ENCODE data around the gene RNF213. TPM values are rescaled to one million over a fixed set of nuclear protein-coding genes. Genes with fewer than 3 reads are reported as not detected.

The RNF213 gene
- total and polyA plus RNA-seq, 2 of the 8 experiments (the other 6 are each of a cell fraction or from before 2014, with no cell fraction given): 33.8 to 62.8 TPM

DNA sequence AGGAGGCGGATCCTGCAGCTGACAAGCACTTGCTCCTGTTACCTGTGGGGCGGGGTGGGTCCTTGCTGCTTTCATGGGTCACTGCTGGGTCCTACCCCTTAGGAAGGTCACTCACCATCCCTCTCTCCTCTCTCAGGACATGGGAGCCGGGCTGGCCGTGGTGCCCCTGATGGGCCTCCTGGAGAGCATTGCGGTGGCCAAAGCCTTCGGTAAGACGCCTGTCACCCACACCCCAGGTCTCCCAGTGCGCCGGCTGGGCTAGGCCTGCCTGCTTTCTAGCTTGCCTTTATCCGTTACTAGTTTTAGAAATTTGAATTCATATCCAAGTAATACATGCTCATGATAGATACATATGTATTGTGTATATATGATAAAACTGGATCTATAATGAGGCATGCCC lies 23.3 kb upstream of the RNF213 start:
- Histone ChIP-seq H3K14ac (ENCODE audit: insufficient read length) (no peak overlapping the region), H4K20me1 (replicated peaks in 1 of 2; ENCODE audit: control insufficient read depth in 1 of 2, insufficient read depth in 2 of 2, low read length in 2 of 2) (peaks cover 0 to 3% of the 10 kb centered on the region in 2 experiments), H3K27me3 (replicated peaks in 1 of 4; ENCODE audit: control insufficient read depth in 3 of 4, extremely low read depth in 1 of 4, insufficient read depth in 3 of 4, low read length in 3 of 4) (no peaks in the 10 kb centered on the region), H3K79me2 (ENCODE audit: control insufficient read depth in 1 of 2, insufficient read depth in 2 of 2, low read length in 2 of 2) (no peaks in the 10 kb centered on the region), H3K23me2 (ENCODE audit: low read depth, low read length) (no peaks in the 10 kb centered on the region), H2BK12ac (ENCODE audit: low read depth, low read length) (no peak overlapping the region), H3K9ac (replicated peaks in 1 of 4; ENCODE audit: extremely low read depth in 1 of 4, low read depth in 3 of 4, low read length in 3 of 4) (no peak overlapping the region), H2AFZ (ENCODE audit: low read length) (no peak overlapping the region), H3K4me1 (replicated peaks in 1 of 4; ENCODE audit: control insufficient read depth in 3 of 4, insufficient read depth in 4 of 4, low read length in 3 of 4) (no peaks in the 10 kb centered on the region), H3K4me3 (ENCODE audit: extremely low read depth in 1 of 4, insufficient read depth in 2 of 4, low read depth in 3 of 4, low read length in 4 of 4) (no peak overlapping the region), H2BK120ac (replicated peaks; ENCODE audit: low read depth, low read length) (no peak overlapping the region), H4K5ac (ENCODE audit: insufficient read length, low read depth, low read length) (no peak overlapping the region), H3K56ac (replicated peaks; ENCODE audit: insufficient read length, low read depth, low read length) (no peak overlapping the region), H3K23ac (ENCODE audit: insufficient read length) (no peak overlapping the region), H3K27ac (ENCODE audit: low read depth, low read length) (no peak overlapping the region), H2BK15ac (ENCODE audit: low read length) (no peak overlapping the region), H4K8ac (ENCODE audit: extremely low read depth, insufficient read depth, low read length) (no peak overlapping the region), H3K4me2 (ENCODE audit: insufficient read depth in 1 of 2, low read depth in 2 of 2, low read length in 2 of 2) (no peak overlapping the region), H3K9me3 (ENCODE audit: insufficient read depth in 2 of 2, low read depth in 1 of 2, low read length in 1 of 2) (0 out of 4 replicates have a peak, but pooled peaks cover 0 to under 1% of the 10 kb centered on the region in 2 experiments), H2AK5ac (ENCODE audit: low read depth, low read length) (no peak overlapping the region), H2BK5ac (ENCODE audit: low read depth, low read length) (no peak overlapping the region), H3K36me3 (ENCODE audit: control insufficient read depth in 2 of 4, insufficient read depth in 4 of 4, low read length in 3 of 4) (peaks cover 0 to 6% (median 1%) of the 10 kb centered on the region in 4 experiments; a peak in 3 of 8 replicates), H3K18ac (ENCODE audit: extremely low read depth, low read length) (no peak overlapping the region), H4K91ac (replicated peaks; ENCODE audit: insufficient read length, low read length) (no peak overlapping the region), H3K4ac (replicated peaks; ENCODE audit: insufficient read length, low read depth, low read length) (no peak overlapping the region), H3K79me1 (ENCODE audit: low read depth, low read length) (0 out of 2 replicates have a peak, but pooled peaks cover 2% of the 10 kb centered on the region), H2BK20ac (ENCODE audit: low read length) (no peak overlapping the region)
- POLR2A ChIA-PET (ENCODE audit: partially characterized antibody): interaction anchor here (2.0 kb wide), 2 partner anchors 12 to 33 kb away, joined by 4 to 7 read pairs; no protein-coding TSS in a partner anchor
- CTCF ChIA-PET (ENCODE audit: partially characterized antibody): interaction anchor here (1.0 to 4.6 kb wide), 4 partner anchors 11 to 46 kb away, joined by 4 to 20 read pairs (median 10); no protein-coding TSS in a partner anchor
- 96% methylated on average over 10 of the region's 10 CpGs; no CpG with 5 or more reads in 1 of the 2 experiments for WGBS, 2 experiments (ENCODE audit: extremely low coverage in 1 of 2, insufficient coverage in 1 of 2, insufficient read length in 1 of 2, insufficient replicate concordance in 2 of 2, low coverage in 1 of 2, low lambda C conversion rate in 2 of 2, missing lambda C conversion rate in 1 of 2)
- DNase-seq (ENCODE audit: low read depth in 1 of 2, low spot score in 2 of 2) (no peak), FAIRE-seq (no peak)
- no peak for TF ChIP-seq KDM5A (IDR thresholded peaks at IDR 0.05; ENCODE audit: low read length)
- no peak for TF ChIP-seq HDAC6 (IDR thresholded peaks at IDR 0.05; ENCODE audit: low read depth, low read length)
- TF ChIP-seq YY1 (IDR thresholded peaks at IDR 0.05; ENCODE audit: low read depth, low read length): no peak
- TF ChIP-seq SP1 (IDR thresholded peaks at IDR 0.05; ENCODE audit: low read depth, low read length): no peak
- no peak for TF ChIP-seq HDAC2 (IDR thresholded peaks at IDR 0.05; ENCODE audit: borderline replicate concordance in 1 of 2, low read depth in 2 of 2, low read length in 2 of 2)
- TF ChIP-seq NANOG (IDR thresholded peaks at IDR 0.05; ENCODE audit: insufficient read depth, low read depth, low read length, poor library complexity, severe bottlenecking): no peak
- no peak for TF ChIP-seq GTF2F1 (IDR thresholded peaks at IDR 0.05; ENCODE audit: borderline replicate concordance, low read depth, low read length)
- TF ChIP-seq TEAD4 (IDR thresholded peaks at IDR 0.05; ENCODE audit: low read depth, low read length): no peak
- TF ChIP-seq MAFK (IDR thresholded peaks at IDR 0.05; ENCODE audit: low read depth, low read length): no peak
- no peak for TF ChIP-seq CHD2 (IDR thresholded peaks at IDR 0.05; ENCODE audit: low read length)
- no peak for TF ChIP-seq PHF8 (conservative IDR thresholded peaks at IDR 0.05; ENCODE audit: low read depth, low read length)
- no peak for TF ChIP-seq SUZ12 (IDR thresholded peaks at IDR 0.05; ENCODE audit: low read length)

Data from H1 (cell line).